ENCODE results near the gene EID2B. TPM values are rescaled to one million over a fixed set of nuclear protein-coding genes. Genes with fewer than 3 reads are reported as not detected.
A peak's percentile ranks its signal among the peaks of the same experiment; 100 is the strongest.

Gene EID2B
- total RNA-seq, 1 donor from 2014 or later: 4.0 TPM

DNA sequence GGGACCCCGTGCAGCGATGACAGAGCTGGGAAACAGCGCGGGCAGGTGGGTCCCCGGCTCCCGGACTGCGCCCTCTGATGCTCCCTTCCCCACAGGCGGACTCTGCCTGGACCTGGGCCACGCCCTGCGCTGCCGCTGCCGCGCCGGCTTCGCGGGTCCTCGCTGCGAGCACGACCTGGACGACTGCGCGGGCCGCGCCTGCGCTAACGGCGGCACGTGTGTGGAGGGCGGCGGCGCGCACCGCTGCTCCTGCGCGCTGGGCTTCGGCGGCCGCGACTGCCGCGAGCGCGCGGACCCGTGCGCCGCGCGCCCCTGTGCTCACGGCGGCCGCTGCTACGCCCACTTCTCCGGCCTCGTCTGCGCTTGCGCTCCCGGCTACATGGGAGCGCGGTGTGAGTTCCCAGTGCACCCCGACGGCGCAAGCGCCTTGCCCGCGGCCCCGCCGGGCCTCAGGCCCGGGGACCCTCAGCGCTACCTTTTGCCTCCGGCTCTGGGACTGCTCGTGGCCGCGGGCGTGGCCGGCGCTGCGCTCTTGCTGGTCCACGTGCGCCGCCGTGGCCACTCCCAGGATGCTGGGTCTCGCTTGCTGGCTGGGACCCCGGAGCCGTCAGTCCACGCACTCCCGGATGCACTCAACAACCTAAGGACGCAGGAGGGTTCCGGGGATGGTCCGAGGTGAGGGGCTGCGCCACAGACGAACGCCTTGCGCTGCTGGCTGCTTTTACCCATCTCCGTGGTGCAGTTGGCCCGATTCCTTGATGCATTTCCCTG lies 25.5 kb downstream of the EID2B start:
- H3K36me3 Mint-ChIP-seq: no peaks in the 10 kb centered on the region
- peaks cover 81% of the 10 kb centered on the region for H3K27me3 Mint-ChIP-seq (ENCODE audit: low read depth)
- no peak overlapping the region for H3K27ac Mint-ChIP-seq
- H3K4me3 Mint-ChIP-seq: peak overlapping the region; percentile 65
- H3K4me1 Mint-ChIP-seq: peaks cover 6% of the 10 kb centered on the region
- no peaks in the 10 kb centered on the region for H3K9me3 Mint-ChIP-seq
- TF ChIP-seq, protein P1, sequence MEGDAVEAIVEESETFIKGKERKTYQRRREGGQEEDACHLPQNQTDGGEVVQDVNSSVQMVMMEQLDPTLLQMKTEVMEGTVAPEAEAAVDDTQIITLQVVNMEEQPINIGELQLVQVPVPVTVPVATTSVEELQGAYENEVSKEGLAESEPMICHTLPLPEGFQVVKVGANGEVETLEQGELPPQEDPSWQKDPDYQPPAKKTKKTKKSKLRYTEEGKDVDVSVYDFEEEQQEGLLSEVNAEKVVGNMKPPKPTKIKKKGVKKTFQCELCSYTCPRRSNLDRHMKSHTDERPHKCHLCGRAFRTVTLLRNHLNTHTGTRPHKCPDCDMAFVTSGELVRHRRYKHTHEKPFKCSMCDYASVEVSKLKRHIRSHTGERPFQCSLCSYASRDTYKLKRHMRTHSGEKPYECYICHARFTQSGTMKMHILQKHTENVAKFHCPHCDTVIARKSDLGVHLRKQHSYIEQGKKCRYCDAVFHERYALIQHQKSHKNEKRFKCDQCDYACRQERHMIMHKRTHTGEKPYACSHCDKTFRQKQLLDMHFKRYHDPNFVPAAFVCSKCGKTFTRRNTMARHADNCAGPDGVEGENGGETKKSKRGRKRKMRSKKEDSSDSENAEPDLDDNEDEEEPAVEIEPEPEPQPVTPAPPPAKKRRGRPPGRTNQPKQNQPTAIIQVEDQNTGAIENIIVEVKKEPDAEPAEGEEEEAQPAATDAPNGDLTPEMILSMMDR (IDR thresholded peaks at IDR 0.05; ENCODE audit: unreplicated experiment): no peak
- DNase-seq (ENCODE audit: low spot score in 2 of 2, unreplicated experiment in 2 of 2): peak; percentile 39 to 71

DNA sequence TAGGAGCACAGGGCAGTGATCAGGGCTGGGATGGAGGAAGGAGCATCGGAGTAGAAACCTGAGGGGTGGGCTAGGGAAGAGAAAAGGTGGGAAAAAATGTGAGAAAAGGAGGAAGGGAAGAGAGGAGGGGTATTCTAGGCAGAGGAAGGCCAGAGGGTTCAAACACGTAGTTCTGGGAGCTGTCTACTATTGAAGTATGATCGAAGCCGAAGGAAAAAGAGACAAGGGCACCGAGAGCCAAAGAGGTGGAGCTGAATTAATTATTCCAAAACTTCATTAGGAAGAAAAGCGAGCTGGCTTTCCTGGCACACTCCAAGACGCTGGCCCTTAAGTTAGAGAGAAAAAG lies 26.1 kb downstream of the EID2B start:
- H3K4me3 Mint-ChIP-seq: peak overlapping the region; percentile 46
- H3K27me3 Mint-ChIP-seq (ENCODE audit: low read depth): peaks cover 84% of the 10 kb centered on the region

GRCh38 chr19:39502640-39503417 lies 29.8 kb downstream of the EID2B start:
- H3K36me3 Mint-ChIP-seq: no peaks in the 10 kb centered on the region
- peaks cover 92% of the 10 kb centered on the region for H3K27me3 Mint-ChIP-seq (ENCODE audit: low read depth)
- H3K9me3 Mint-ChIP-seq: no peaks in the 10 kb centered on the region
- H3K4me1 Mint-ChIP-seq: peaks cover 18% of the 10 kb centered on the region
- TF ChIP-seq, protein P1 (IDR thresholded peaks at IDR 0.05; ENCODE audit: unreplicated experiment): peak; percentile 85
- no peak overlapping the region for H3K27ac Mint-ChIP-seq
- no peak overlapping the region for H3K4me3 Mint-ChIP-seq
- peak in 1 of 2 experiments; percentile 76 for DNase-seq (ENCODE audit: low spot score in 2 of 2, unreplicated experiment in 2 of 2)

More for the DNA sequence above, 26.1 kb downstream of the EID2B start:
- TF ChIP-seq, protein P1 (IDR thresholded peaks at IDR 0.05; ENCODE audit: unreplicated experiment): no peak
- no peak overlapping the region for H3K27ac Mint-ChIP-seq
- no peaks in the 10 kb centered on the region for H3K36me3 Mint-ChIP-seq
- no peaks in the 10 kb centered on the region for H3K9me3 Mint-ChIP-seq
- DNase-seq (ENCODE audit: low spot score in 2 of 2, unreplicated experiment in 2 of 2): no peak
- peaks cover 6% of the 10 kb centered on the region for H3K4me1 Mint-ChIP-seq

DNA sequence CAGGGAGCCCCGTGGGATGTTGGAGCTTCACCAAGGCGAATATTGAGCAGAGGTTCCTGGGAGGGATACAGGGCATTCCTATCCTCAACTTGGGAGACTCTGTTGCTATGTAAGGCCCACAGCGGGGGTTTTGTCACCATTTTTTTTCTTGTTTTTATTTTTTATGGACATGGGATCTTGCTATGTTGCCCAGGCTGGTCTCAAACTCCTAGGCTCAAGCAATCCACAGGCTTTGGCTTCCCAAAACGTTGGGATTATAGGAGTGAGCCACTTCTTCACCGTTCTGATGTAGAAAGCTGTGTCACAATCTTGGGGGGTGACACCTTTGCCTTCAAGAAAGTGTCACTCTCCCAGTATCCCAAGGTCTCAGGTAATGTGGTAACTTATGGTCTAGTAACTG lies 31.3 kb downstream of the EID2B start:
- no peak for DNase-seq (ENCODE audit: low spot score in 2 of 2, unreplicated experiment in 2 of 2)
- no peaks in the 10 kb centered on the region for H3K36me3 Mint-ChIP-seq
- no peaks in the 10 kb centered on the region for H3K9me3 Mint-ChIP-seq
- no peak overlapping the region for H3K4me3 Mint-ChIP-seq
- H3K27ac Mint-ChIP-seq: no peak overlapping the region
- TF ChIP-seq, protein P1 (IDR thresholded peaks at IDR 0.05; ENCODE audit: unreplicated experiment): no peak
- peaks cover 93% of the 10 kb centered on the region for H3K27me3 Mint-ChIP-seq (ENCODE audit: low read depth)
- peaks cover 14% of the 10 kb centered on the region for H3K4me1 Mint-ChIP-seq

DNA sequence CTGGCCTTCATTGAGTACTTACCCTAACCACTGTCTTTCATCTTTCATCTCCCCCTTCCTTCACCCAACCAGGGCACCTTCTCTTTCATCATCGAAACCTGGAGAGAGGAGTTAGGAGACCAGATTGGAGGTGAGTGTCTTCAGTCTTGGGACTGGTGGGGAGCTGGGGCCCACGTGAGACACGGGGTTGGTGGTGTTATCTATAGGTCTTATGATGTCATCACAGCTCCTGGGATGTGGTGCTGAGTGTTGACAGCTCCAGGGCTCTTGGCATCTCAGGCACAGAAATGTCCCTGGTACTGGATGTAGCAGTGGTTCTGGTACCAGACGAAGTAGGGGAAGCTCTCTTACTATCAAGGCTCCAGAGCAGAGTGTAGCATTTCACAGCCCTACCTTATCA lies 32.1 kb downstream of the EID2B start:
- H3K36me3 Mint-ChIP-seq: no peaks in the 10 kb centered on the region
- DNase-seq (ENCODE audit: low spot score in 2 of 2, unreplicated experiment in 2 of 2): no peak
- no peak overlapping the region for H3K27ac Mint-ChIP-seq
- H3K27me3 Mint-ChIP-seq (ENCODE audit: low read depth): peaks cover 94% of the 10 kb centered on the region
- peaks cover 14% of the 10 kb centered on the region for H3K4me1 Mint-ChIP-seq
- H3K9me3 Mint-ChIP-seq: no peaks in the 10 kb centered on the region
- no peak overlapping the region for H3K4me3 Mint-ChIP-seq
- TF ChIP-seq, protein P1 (IDR thresholded peaks at IDR 0.05; ENCODE audit: unreplicated experiment): no peak

Measured in mesothelial cell of epicardium (in vitro differentiated cells).